ENCODE results near the gene C14orf132. TPM values are rescaled to one million over a fixed set of nuclear protein-coding genes. Genes with fewer than 3 reads are reported as not detected.

The C14orf132 gene
- total RNA-seq, 2 donors from 2014 or later = 12.3 to 21.9 TPM

GRCh38 chr14:96046630-96047029 is 7.5 kb downstream of the C14orf132 start:
- peaks cover 3% of the 10 kb centered on the region for H3K9me3 Mint-ChIP-seq
- H3K4me3 ChIP-seq (ENCODE audit: low read length) = no peak overlapping the region
- H3K36me3 Mint-ChIP-seq (ENCODE audit: low read depth) = peaks cover 4% of the 10 kb centered on the region
- no peak overlapping the region for H3K27ac Mint-ChIP-seq
- no peaks in the 10 kb centered on the region for H3K9me3 ChIP-seq (ENCODE audit: control insufficient read depth, low read length)
- no peak for TF ChIP-seq CTCF (conservative IDR thresholded peaks at IDR 0.05)
- no peak overlapping the region for H3K27ac ChIP-seq (ENCODE audit: low read depth, low read length)
- no peak overlapping the region for H3K4me3 Mint-ChIP-seq
- H3K36me3 ChIP-seq (ENCODE audit: control insufficient read depth, insufficient read depth, low read length) = no peaks in the 10 kb centered on the region
- no peak for DNase-seq
- no peaks in the 10 kb centered on the region for H3K27me3 ChIP-seq (ENCODE audit: control insufficient read depth, insufficient read depth, low read length, poor library complexity, severe bottlenecking)
- 80 to 97% methylated on average over 1 to 2 of the region's 2 CpGs for WGBS, 2 experiments (ENCODE audit: insufficient coverage in 1 of 2, insufficient read length in 1 of 2)
- no peaks in the 10 kb centered on the region for H3K27me3 Mint-ChIP-seq (ENCODE audit: insufficient read depth)
- no peak overlapping the region for H3K9ac ChIP-seq (ENCODE audit: extremely low read depth, low read length, poor library complexity, severe bottlenecking)
- no peaks in the 10 kb centered on the region for H3K4me1 Mint-ChIP-seq
- no peaks in the 10 kb centered on the region for H3K4me1 ChIP-seq (ENCODE audit: control insufficient read depth, insufficient read depth, low read length)

- Mint-ChIP-seq H3K27me3 (ENCODE audit: insufficient read depth) (no peaks in the 10 kb centered on the region), H3K4me1 (no peaks in the 10 kb centered on the region), H3K27ac (no peak overlapping the region), H3K9me3 (peaks cover 3% of the 10 kb centered on the region), H3K36me3 (ENCODE audit: low read depth) (peaks cover 5% of the 10 kb centered on the region), H3K4me3 (no peak overlapping the region)
- Histone ChIP-seq H3K9me3 (ENCODE audit: control insufficient read depth, low read length) (no peaks in the 10 kb centered on the region), H3K4me1 (ENCODE audit: control insufficient read depth, insufficient read depth, low read length) (no peaks in the 10 kb centered on the region), H3K27ac (ENCODE audit: low read depth, low read length) (no peak overlapping the region), H3K36me3 (ENCODE audit: control insufficient read depth, insufficient read depth, low read length) (no peaks in the 10 kb centered on the region), H3K27me3 (ENCODE audit: control insufficient read depth, insufficient read depth, low read length, poor library complexity, severe bottlenecking) (no peaks in the 10 kb centered on the region), H3K4me3 (ENCODE audit: low read length) (no peak overlapping the region), H3K9ac (ENCODE audit: extremely low read depth, low read length, poor library complexity, severe bottlenecking) (no peak overlapping the region)
- no peak for DNase-seq
- TF ChIP-seq CTCF (conservative IDR thresholded peaks at IDR 0.05) = no peak
These were observed 7.9 kb downstream of the C14orf132 start for GRCh38 chr14:96047101-96047500.

- no peaks in the 10 kb centered on the region for H3K4me1 Mint-ChIP-seq
These were observed 10.8 kb downstream of the C14orf132 start for GRCh38 chr14:96049932-96050331.

More at GRCh38 chr14:96049932-96050331, 10.8 kb downstream of the C14orf132 start:
- H3K36me3 ChIP-seq (ENCODE audit: control insufficient read depth, insufficient read depth, low read length) = no peaks in the 10 kb centered on the region
- H3K27ac ChIP-seq (ENCODE audit: low read depth, low read length) = no peak overlapping the region
- H3K9me3 ChIP-seq (ENCODE audit: control insufficient read depth, low read length) = no peaks in the 10 kb centered on the region
- peaks cover 3% of the 10 kb centered on the region for H3K9me3 Mint-ChIP-seq
- TF ChIP-seq CTCF (conservative IDR thresholded peaks at IDR 0.05) = no peak
- H3K27ac Mint-ChIP-seq = no peak overlapping the region
- no peak overlapping the region for H3K4me3 ChIP-seq (ENCODE audit: low read length)
- no peaks in the 10 kb centered on the region for H3K27me3 Mint-ChIP-seq (ENCODE audit: insufficient read depth)
- H3K4me1 ChIP-seq (ENCODE audit: control insufficient read depth, insufficient read depth, low read length) = no peaks in the 10 kb centered on the region
- H3K36me3 Mint-ChIP-seq (ENCODE audit: low read depth) = peaks cover 3% of the 10 kb centered on the region
- no peaks in the 10 kb centered on the region for H3K27me3 ChIP-seq (ENCODE audit: control insufficient read depth, insufficient read depth, low read length, poor library complexity, severe bottlenecking)
- no peak overlapping the region for H3K9ac ChIP-seq (ENCODE audit: extremely low read depth, low read length, poor library complexity, severe bottlenecking)
- DNase-seq = no peak
- H3K4me3 Mint-ChIP-seq = no peak overlapping the region

Data from endodermal cell (in vitro differentiated cells).